ENCODE measurements around the gene BTG2.
"Not testable (repeated sequence)": the region's sequence is repeated elsewhere in the genome, so short reads cannot be mapped to it uniquely, and the experiment has no call there.

The BTG2 gene

DNA sequence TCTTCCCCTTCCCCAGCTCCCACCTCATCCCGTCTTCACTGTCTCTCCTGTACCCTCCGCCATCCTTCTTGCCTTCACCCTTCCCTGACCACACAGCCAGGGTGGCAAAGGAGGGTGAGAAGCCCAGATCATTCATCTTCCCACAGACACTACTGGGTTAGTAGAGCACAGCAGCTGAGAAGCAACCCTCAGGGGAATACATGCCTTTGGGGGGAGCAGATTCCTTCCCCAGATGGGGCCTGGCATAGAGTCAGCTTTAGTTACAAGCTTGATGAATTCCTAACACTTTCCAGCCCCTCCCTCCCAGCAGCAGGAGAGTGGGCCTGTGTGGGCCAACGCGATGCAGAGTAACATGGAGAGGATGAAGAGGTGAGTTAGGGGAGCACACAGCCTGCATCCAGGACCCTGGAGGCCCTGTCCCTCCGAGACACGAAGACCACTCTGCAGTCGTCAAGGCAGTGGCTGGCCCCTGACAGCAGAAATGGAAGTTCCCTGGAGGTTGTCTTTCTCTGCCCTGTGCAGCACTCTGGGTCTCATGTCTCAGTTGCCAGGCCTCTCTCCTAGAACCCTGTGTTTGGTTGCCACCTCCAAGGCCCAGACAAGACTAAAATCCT lies 8.8 kb upstream of the BTG2 start:
- DNase-seq = peak; percentile 82

DNA sequence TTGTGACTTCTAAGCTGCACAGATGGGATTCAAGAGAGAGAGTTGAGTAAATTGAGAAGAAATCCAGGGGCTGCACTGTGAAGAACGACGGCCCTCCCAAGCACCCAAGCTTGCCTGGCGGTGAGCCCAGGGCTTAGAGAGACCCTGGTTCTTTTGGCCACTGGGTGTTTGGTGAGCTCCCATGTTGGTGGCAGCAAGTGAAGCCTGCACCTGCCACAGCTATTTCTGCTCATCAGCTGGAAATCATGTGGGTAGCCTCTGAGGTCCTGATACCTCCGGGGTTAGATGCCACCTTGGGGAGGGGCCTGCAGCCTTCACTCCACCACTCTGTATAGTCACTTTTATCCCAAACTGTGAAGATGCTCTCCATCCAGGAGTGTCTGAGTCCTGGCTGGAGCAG lies 6.2 kb upstream of the BTG2 start:
- no peak for DNase-seq

DNA sequence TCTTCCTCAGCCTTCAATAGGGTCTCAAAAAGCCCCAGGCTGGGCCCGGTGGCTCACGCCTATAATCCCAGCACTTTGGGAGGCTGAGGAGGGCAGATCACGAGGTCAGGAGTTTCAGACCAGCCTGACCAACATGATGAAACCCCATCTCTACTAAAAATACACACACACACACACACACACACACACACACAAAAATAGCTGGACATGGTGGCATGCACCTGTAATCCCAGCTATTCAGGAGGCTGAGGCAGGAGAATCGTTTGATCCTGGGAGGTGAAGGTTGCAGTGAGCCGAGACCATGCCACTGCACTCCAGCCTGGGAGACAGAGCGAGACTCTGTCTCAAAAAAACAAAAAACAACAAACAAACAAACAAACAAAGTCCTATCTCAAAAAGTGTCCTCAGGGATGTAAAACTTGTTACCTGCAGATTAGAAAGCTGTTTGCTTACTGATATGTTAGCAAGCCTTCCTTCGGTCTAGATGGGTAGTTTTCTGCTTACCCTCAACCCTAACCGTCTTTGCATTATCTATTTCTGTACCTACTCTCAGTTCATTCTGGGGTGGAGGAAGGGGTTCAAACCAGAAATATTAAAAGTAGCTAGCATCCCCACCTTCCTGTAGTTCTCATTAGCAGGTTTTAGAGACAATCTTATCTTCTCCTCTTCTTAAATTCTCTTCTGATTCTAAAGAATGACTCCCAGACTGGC lies 5.4 kb upstream of the BTG2 start:
- not testable (repeated sequence) for DNase-seq

DNA sequence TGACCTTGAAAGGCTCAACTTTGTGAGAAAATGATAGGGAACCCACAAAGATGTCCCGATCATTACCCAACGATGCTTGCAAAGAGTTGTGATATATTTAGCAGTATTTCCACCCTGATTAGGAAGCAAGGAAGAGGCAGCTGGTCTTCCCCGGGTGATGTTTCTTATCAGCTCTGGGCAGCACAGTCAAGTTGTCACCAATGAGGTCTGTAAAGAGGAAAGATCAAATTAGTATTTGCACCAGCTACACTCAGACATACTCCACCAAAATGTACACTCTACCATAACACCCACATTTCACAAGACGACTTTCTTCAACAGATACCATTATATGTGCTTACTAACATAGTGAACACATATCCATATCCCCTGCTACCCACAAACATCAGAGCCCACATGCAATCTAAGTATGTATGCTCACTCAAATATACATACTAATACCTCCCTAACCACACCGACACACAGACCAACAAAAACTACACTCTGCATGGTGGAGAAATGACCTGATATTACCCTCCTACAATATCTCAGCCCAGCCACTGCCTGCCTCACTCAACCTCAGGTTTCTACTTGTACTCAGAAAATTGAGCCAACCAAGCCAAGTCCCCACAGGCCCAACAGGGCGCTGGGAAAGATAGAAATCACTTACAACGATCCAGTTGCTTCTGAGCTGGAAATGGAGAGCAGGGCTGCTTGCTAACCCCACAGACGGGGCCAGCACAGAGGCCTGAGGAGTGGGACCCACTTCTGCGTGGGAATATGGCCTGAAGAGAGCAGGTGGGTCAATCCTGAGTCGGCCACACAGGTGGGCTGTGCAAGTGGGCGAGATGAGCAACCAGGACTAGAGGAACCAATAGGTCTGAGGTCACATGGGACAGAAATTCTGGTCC lies 4.6 kb upstream of the BTG2 start:
- no peak for DNase-seq

DNA sequence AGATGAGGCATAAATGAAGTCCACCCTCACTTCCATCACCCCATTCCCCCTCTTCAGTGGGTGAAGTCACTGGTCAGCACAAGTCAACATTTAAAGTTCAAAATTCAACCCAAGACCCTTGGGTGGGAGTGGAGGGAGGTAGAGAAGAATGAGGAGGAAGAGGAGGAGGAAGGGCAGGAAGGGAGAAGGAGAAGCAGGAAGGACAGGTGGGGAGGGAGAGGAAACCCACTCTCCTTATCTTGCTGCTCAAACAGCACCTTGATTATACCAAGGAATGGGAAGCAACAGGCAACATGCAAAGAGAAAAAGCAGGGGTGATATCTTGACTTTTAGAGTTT lies 4.0 kb upstream of the BTG2 start:
- no peak for DNase-seq

DNA sequence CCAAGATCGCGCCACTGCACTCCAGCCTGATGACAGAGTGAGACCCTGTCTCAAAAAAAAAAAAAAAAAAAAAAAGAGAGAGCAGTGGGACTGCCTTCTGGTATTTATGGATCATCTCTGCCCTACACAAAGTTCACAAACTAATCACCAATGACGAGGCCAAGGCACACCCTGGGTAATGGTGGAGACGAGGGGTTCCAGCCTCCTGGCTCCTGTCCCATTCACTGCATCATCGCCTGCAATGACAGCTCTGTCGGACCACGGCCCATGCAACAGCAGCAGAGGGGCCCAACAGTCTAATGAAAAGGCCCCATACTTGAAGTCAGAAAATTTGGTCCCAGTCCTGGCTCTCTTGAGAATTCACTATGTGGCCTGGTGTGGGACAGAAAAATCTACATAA lies 2.9 kb upstream of the BTG2 start:
- no peak for DNase-seq

DNA sequence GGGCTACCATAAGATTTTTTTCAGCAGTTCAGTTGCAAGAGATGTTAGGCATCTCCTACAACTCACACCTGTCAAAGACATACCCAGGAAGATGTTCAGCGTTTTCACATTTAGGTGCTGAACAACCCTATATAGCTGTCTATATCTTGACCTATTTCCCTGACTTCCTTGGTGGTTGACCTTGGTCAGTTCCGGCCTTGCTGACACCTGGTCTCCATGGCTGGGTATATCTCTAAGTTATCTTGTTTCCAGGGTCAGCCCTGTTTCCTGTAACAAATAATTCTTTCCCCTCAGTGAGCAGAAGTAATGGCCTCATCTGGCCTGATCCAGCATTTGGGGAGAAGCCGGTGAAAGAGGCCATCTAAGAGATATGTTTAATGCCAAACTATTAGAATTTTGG lies 2.4 kb upstream of the BTG2 start:
- no peak for DNase-seq

DNA sequence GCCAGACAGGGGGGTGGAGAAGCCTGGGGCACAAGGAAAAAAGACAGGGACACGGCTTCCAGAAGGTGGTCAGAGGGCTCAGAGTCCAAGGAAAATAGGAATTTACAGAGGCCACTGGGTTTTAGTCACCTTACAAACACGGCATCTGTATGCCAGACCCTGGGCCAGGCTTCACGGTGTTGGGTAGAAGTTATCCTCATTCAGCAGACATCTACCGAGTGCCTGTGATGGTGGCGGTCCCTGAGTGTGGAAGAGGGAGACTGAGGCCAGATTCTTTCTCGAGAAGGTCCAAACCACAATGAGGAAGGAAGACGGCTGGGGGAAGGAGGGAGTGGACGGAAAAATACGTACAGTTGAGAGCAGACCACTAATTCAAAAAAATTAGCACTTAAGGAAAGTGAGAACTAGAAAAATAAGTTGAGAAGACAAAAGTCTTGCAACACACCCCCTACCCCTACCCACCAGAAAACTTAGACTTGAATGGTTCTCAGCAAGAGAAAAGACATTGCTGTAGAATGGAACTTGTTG lies 864 bp upstream of the BTG2 start:
- no peak for DNase-seq

DNA sequence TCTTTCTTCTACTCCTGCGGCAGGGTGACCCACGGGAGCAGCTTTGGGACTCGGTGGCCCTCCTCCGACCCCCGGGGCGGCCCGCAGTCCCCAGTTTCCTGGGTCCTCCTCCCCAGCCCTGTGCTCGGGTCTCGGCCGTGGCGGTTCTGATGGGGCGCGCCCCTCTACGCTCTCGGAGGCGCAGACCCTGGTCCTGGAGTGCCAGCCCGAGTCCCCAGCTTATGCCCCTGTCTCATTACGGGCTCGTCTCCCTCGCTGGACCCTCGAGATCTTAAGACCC lies 430 bp downstream of the BTG2 start:
- DNase-seq = no peak

DNA sequence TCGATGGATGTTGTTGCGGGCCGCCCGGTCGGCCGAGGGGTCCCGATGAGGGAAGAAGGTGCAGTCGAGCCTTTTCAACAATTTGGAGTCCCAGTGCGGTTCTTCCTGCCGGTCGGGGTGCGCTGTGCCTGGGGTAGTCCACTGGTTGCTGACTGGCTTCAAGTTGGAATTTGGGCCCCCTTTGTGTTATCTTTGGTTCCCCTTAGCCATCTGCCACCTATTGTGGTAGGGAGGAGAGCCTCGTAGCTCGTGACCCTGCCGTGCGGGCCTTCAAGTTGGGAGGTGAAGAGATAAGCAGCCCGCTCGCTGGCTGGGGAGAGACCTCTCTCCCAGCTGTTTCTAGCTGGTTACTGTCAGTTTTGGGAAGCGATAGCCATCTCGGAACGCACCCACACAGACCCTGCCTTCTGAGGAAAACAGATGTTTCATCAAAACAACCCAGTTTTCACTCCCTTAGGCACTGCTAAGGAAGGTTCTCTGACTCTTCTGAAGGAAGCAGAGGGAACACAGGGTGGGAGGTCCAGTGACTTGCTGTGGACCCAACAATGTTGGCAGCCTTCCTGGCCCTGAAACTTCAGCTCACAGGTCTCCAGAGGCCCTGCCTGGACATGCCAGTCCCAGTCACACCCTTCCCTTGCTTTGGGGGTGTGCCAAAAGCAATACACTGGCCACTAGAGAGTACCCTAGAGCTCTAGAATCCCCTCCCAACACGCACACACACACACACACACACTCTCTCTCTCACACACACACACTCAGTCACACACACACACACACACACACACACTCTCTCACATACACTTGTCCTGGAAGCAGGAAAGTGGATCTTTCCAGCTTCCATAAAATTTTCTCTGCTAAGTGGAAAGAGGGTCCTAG lies 1.0 kb downstream of the BTG2 start:
- peak; percentile 71 for DNase-seq

DNA sequence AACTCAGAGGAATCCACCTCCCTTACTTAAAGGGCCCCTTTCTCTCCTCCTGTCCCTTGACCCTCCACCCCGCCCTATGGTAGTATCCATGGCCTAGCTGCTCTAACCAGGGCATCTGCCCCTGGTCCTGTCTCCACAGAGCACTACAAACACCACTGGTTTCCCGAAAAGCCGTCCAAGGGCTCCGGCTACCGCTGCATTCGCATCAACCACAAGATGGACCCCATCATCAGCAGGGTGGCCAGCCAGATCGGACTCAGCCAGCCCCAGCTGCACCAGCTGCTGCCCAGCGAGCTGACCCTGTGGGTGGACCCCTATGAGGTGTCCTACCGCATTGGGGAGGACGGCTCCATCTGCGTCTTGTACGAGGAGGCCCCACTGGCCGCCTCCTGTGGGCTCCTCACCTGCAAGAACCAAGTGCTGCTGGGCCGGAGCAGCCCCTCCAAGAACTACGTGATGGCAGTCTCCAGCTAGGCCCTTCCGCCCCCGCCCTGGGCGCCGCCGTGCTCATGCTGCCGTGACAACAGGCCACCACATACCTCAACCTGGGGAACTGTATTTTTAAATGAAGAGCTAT lies 1.7 kb downstream of the BTG2 start:
- DNase-seq = no peak

DNA sequence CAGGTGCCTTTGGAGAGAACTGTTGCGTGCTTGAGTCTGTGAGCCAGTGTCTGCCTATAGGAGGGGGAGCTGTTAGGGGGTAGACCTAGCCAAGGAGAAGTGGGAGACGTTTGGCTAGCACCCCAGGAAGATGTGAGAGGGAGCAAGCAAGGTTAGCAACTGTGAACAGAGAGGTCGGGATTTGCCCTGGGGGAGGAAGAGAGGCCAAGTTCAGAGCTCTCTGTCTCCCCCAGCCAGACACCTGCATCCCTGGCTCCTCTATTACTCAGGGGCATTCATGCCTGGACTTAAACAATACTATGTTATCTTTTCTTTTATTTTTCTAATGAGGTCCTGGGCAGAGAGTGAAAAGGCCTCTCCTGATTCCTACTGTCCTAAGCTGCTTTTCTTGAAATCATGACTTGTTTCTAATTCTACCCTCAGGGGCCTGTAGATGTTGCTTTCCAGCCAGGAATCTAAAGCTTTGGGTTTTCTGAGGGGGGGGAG lies 2.4 kb downstream of the BTG2 start:
- DNase-seq = no peak

DNA sequence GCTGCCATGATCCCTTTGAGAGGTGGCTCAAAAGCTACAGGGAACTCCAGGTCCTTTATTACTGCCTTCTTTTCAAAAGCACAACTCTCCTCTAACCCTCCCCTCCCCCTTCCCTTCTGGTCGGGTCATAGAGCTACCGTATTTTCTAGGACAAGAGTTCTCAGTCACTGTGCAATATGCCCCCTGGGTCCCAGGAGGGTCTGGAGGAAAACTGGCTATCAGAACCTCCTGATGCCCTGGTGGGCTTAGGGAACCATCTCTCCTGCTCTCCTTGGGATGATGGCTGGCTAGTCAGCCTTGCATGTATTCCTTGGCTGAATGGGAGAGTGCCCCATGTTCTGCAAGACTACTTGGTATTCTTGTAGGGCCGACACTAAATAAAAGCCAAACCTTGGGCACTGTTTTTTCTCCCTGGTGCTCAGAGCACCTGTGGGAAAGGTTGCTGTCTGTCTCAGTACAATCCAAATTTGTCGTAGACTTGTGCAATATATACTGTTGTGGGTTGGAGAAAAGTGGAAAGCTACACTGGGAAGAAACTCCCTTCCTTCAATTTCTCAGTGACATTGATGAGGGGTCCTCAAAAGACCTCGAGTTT lies 3.1 kb downstream of the BTG2 start:
- no peak for DNase-seq

DNA sequence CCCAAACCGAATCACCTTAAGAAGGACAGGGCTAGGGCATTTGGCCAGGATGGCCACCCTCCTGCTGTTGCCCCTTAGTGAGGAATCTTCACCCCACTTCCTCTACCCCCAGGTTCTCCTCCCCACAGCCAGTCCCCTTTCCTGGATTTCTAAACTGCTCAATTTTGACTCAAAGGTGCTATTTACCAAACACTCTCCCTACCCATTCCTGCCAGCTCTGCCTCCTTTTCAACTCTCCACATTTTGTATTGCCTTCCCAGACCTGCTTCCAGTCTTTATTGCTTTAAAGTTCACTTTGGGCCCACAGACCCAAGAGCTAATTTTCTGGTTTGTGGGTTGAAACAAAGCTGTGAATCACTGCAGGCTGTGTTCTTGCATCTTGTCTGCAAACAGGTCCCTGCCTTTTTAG lies 3.6 kb downstream of the BTG2 start:
- no peak for DNase-seq

DNA sequence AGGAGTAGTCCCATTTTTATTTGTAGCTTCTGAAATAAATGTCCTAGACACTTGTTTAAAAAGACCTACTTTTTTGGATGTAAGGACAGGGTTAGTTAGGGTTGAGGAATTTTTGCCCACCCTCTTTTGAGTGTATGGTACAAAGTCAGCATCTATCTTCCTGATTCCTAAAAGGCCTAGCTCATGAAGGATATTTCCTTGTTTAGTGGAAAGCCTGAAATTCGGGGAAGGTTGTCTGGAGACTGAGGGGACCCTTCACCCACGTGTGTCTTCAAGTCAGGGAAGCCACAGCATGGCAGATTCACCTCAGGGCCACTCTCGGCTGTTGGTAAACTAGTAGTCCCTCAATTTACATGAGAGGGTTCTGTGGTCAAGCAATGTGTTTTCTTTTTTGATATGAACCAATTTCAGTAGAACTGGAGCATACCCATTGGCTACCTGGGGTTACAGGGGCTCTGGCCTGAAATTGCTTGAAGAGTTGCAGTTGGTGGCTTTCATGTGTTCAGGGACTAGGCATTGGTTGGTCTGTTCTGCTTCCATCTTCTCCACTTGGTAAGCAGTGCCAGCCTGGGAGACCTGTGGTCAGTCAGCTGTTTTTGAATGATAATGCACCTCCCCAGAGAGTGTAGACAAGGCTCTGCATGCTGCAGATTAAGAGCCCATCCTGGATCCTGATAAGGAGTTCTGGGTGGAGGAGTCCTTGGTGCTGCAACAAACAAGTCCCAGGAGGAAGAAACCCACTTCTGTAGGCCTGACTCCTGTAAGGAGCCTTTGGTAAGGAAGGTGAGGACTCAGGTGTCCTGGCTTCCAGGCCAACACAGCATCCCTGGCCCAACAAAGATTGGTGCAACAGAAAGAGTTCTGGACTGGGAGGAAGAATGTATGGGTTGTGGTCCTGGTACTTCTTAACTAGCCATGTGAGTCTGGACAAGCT lies 6.3 kb downstream of the BTG2 start:
- DNase-seq = no peak

DNA sequence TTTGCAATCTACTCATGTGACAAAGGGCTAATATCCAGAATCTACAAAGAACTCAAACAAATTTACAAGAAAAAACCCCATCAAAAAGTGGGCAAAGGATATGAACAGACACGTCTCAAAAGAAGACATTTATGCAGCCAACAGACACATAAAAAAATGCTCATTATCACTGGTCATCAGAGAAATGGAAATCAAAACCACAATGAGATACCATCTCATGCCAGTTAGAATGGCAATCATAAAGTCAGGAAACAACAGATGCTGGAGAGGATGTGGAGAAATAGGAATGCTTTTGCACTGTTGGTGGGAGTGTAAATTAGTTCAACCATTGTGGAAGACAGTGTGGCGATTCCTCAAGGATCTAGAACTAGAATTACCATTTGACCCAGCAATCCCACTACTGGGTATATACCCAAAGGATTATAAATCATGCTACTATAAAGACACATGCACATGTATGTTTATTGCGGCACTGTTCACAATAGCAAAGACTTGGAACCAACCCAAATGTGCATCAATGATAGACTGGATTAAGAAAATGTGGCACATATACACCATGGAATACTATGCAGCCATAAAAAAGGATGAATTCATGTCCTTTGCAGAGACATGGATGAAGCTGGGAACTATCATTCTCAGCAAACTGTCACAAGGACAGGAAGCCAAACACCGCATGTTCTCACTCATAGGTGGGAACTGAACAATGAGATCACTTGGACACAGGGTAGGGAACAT lies 8.9 kb downstream of the BTG2 start:
- not testable (repeated sequence) for DNase-seq

DNA sequence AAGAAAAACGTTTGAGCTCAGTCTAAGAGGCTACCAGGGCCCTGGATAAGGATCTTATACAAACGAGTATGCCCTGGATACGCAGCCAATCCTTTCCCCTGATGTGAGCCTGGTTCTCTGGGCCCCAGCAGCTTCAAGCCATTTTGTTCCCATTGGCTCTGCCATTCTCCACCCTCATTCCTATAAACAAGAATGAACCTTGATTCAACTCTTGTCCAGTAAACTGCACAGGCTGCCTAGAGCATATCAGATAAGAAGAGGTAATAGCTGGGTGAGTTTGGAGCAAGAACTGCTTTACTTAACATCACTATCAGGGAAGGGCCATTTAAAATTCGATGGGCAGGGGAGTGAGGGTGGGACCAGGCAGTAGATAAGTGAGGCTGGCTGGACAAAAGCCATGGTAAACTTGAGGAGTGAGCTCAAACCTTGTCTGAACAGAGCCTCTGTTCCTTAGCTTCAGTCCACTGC lies 11.3 kb downstream of the BTG2 start:
- no peak for DNase-seq

DNA sequence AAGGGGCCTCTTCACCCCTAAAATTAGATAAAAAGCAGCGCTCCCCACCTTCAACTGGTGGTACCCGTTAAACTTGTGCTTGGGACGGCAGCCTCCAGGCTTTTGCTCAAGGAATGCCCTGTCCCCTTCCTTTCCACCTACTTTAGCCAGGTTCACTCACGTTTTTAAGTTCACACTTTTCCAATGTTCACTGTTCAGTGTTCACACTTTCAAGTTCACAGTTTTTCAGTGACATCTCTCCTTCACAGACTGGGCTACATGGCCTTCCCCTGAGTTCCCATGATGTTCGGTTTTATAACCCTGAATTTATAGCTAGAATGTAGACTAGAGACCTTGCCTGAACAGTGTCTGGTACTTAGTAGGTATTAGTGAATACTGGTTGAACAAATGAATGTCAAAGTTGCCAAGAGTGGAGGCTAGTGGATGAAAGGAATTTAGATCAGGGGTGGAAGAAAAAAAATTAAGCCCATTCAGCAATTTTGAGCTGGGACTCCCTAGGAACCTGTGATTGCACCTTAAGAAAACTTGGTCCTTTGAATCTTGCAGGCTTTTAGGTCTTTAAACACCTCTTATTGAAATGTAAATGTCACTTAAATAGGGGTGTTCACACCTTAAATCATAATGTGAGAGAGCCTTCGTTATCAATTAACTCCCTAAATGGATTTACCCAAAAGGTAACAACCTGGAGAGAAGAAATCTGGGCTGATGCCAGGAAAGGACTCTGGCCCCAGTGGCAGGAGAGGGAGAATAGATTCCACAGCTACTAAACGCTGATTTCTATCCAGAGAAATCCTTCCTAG lies 12.3 kb downstream of the BTG2 start:
- DNase-seq = no peak

DNA sequence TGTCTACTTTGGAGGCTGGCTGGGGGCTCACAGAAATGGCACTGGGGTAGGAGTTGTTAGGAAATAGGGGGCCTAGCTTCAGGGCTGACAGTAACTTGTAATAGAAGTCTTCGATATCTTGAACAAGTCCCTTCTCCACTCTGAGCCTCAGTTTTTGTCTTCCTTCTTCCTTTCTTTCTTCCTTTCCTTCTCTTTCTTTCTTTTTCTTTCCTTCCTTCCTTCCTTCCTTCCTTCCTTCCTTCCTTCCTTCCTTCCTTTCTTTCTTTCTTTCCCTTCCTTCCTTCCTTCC lies 12.9 kb downstream of the BTG2 start:
- no peak for DNase-seq

All from fibroblast of skin of right biceps (primary cell).